SIG-M5 treated with dmso at 0.1 percent for 504 hours (cell line): Measurements from ENCODE around the gene TNFSF9.
"Not testable (repeated sequence)": the region's sequence is repeated elsewhere in the genome, so short reads cannot be mapped to it uniquely, and the experiment has no call there.

ENCODE experiments used
- DNase-seq: peaks from one replicate; lab custom pipeline; 2025; ENCODE audit not compliant: unreplicated experiment; lab: John Stamatoyannopoulos, UW

TNFSF9 gene

DNA sequence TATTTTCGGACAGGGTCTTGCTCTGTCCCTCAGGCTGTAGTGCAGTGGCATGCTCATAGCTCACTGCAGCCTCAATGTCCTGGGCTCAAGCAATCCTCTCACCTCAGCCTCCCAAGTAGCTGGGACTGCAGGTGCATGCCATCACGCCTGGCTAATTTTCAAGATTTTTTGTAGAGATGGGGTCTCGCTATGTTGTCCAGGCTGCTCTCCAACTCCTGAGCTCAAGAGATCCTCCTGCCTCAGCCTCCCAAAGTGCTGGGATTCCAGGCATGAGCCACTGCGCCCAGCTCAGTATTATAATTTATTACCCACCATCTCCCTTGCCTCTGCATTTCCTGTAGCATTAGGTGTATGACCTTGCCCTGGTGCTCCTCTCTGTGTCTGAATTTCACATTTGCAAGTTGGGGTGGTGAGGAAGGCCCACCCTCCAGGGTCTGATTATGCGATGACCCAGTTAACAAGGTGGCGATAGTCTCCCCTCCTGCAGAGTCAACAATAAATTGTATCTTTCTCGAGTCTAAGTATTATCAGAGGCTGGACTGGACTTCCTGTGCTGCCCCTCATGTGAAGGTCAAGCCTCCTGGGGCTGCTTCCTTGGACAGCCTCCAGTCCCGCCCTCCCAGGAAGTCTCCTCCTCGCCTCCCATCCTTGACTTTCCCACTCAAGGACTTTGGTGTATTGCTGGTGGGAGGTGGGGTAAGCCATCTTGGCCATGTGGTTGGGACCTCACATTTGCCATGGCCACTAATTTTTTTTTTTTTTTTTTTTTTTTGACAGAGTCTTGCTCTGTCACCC is 27.2 kb upstream of the TNFSF9 start:
- DNase-seq, result no peak

GRCh38 chr19:6508028-6508771 is 22.6 kb upstream of the TNFSF9 start:
- not testable (repeated sequence) for DNase-seq

- no peak for DNase-seq
These were observed 21.5 kb upstream of the TNFSF9 start for GRCh38 chr19:6509118-6509971.

DNA sequence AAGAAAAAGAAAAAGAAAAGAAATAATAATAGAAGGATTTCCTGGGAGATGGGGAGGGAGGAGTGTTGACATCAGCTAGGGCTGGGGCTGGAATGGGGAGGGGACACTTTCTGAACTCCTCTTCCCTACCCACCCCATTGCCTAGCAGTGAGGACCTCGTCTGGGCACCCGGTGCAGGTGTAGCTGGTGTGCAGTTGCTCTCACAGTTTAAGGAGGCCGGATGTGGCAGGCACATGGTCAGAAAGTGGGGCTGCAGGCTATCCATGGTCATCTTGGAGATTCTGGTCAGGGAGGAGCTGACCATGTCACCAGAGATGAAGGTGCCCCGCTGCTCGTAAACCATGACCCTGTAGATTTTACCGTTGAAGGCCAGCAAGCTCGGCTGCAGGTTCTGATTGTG is 20.2 kb upstream of the TNFSF9 start:
- DNase-seq, result no peak

GRCh38 chr19:6514089-6514488 is 16.7 kb upstream of the TNFSF9 start:
- no peak for DNase-seq

- no peak for DNase-seq
These were observed 15.8 kb upstream of the TNFSF9 start for GRCh38 chr19:6514926-6515544.

- peak; percentile 97 for DNase-seq
These were observed 14.7 kb upstream of the TNFSF9 start for GRCh38 chr19:6516018-6516658.

DNA sequence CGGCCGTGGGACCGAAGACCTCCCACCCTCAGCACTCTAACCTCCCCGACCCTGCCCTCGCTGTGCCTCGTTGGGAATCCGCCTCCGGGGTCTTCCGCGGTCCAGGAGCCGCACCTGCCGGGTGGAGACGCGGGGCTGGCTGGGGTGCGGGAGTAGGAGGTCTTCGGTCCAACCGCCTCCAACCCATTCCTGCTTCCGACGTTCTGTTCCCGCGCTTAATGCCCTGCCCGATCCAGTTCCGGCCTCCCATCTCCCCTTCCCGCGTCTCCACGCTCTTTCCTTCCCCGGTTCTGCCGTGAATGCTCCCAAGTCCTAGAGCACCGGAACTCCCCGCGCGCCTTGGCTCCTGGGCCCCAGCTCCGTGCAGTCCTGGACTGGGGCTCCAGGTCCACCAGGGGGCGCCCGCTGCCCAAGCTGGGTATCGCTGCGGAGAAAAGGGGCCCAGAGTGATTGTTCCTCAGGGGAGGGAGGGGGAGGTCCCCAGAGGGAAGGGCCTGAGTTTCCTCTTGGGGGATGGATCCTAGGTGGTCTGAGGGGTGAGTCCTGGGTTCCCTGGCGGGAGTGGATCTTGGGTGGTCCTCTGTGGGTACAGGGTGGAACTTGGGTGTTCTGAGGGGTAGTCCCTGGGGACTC is 14.1 kb upstream of the TNFSF9 start:
- DNase-seq, result peak; percentile 84

DNA sequence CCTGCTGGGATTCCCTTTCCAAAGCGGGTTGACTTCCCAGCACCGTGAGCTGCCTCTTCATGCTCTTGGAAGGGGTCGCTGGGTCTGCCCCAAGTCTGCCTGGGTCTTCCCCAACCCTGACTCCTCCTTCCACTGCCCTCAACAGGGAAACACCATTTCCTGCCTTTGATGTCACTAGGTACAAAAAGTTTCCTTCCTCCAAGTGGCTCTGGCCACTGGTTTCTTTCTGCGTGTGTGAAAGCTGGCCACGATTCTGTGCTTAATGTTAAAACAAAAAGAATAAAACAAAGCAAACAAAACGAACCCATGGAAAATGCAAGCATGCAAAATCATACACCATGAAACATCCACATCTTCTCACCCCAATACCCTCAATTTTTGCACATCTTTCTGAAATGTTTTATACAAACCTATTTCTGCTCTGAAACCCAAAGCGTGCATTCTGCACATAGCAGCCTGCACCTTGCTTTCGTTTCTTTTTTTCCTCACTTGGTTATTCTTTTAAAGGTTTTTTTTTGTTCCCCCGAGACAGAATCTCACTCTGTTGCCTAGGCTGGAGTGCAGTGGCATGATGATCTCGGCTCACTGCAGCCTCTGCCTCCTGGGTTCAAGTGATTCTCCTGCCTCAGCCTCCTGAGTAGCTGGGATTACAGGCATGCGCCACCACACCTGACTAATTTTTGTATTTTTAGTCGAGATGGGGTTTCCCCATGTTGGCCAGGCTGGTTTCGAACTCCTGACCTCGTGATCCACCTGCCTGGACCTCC is 12.5 kb upstream of the TNFSF9 start:
- DNase-seq, result no peak

GRCh38 chr19:6519289-6519688 is 11.5 kb upstream of the TNFSF9 start:
- DNase-seq, result no peak

GRCh38 chr19:6521718-6522646 is 8.8 kb upstream of the TNFSF9 start:
- peak; percentile 93 for DNase-seq

DNA sequence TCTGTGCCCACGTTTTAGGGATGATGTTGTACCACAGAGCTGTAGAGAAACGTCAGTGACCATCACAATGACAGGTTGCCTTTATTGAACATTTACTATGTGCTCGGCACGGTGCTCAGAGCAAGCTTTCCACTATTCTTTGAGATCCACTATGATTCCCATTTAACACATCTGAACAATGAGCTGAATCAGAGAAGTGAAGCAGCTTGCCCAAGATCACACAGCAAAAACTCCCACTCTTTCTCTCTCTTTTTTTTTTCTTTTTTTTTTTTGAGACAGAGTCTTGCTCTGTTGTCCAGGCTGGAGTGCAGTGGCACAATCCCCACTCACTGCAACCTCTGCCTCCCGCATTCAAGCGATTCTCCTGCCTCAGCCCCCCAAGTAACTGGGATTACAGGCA is 8.1 kb upstream of the TNFSF9 start:
- no peak for DNase-seq

- no peak for DNase-seq
These were observed 6.5 kb upstream of the TNFSF9 start for GRCh38 chr19:6524311-6524710.

- DNase-seq, result no peak
These were observed 2.8 kb upstream of the TNFSF9 start for GRCh38 chr19:6527893-6528543.

- peak; percentile 74 for DNase-seq
These were observed 2.2 kb upstream of the TNFSF9 start for GRCh38 chr19:6528544-6529121.

DNA sequence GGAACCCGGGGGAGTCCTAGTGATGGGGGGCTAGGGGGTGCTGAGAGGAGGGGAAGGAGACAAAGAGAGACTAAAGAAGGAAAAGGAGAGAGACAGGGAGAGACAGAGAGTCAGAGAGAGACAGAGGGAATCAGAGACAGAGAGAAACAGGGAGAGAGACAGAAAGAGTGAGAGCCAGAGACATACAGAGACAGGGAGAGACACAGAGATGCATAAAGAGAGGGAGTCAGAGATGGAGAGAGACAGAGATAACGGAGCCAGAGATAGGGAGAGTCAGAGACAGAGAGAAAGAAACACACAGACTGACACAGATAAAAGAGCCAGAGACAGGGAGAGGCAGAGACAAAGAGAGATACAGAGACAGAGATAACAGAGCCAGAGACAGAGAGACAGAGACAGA is 1.5 kb upstream of the TNFSF9 start:
- DNase-seq, result no peak

- DNase-seq, result no peak
These were observed 865 bp upstream of the TNFSF9 start for GRCh38 chr19:6529937-6530385.
